H1 (cell line): ENCODE results near the gene PWP1. TPM values are rescaled to one million over a fixed set of nuclear protein-coding genes. Genes with fewer than 3 reads are reported as not detected.

Experiments
- CTCF ChIA-PET: fragments of 300-600 bp; sonication (Branson Sonifier 250); formaldehyde crosslinking; loops from one replicate; lab custom pipeline; 2021; ENCODE audit not compliant: partially characterized antibody; lab: Charles Lee
- POLR2A ChIA-PET: fragments of 300-600 bp; sonication (Branson Sonifier 250); formaldehyde crosslinking; loops from one replicate; lab custom pipeline; 2021; ENCODE audit warnings: inconsistent platforms; ENCODE audit not compliant: partially characterized antibody; lab: Charles Lee
- DNase-seq, 2 experiments: peaks; one replicate each; pipeline versions ENCODE4 v3.0.0 to v3.0.0-alpha.2; 2010 to 2022; ENCODE audit warnings: low spot score in 2 of 2, low read depth in 1 of 2, mixed read lengths in 1 of 2
- FAIRE-seq: peaks from 2 replicates; lab custom pipeline; 2011; peaks lifted over from hg19 to GRCh38; lab: Jason Lieb, UNC
- H2AFZ ChIP-seq: 2 replicates; pipeline ENCODE4 v1.8.1; 2012; ENCODE audit warnings: low read length, inconsistent platforms
- H2AK5ac ChIP-seq: 2 replicates; pipeline ENCODE4 v1.6.1; 2013; ENCODE audit warnings: low read depth, low read length
- H2BK120ac ChIP-seq: replicated peaks from 2 replicates; pipeline ENCODE3; 2013; ENCODE audit warnings: low read depth, low read length, inconsistent platforms
- H2BK12ac ChIP-seq: 2 replicates; pipeline ENCODE4 v1.6.1; 2013; ENCODE audit warnings: low read depth, low read length
- H2BK15ac ChIP-seq: 2 replicates; pipeline ENCODE4 v1.6.1; 2013; ENCODE audit warnings: low read length
- H2BK20ac ChIP-seq: 2 replicates; pipeline ENCODE4 v1.6.1; 2013; ENCODE audit warnings: low read length
- H2BK5ac ChIP-seq: 2 replicates; pipeline ENCODE4 v1.6.1; 2013; ENCODE audit warnings: low read depth, low read length
- H3K14ac ChIP-seq: 2 replicates; pipeline ENCODE4 v1.6.1; 2013; ENCODE audit warnings: inconsistent platforms; ENCODE audit not compliant: insufficient read length
- H3K18ac ChIP-seq: 2 replicates; pipeline ENCODE4 v1.6.1; 2013; ENCODE audit warnings: low read length; ENCODE audit errors: extremely low read depth
- H3K23ac ChIP-seq: 2 replicates; pipeline ENCODE4 v1.6.1; 2013; ENCODE audit warnings: inconsistent platforms; ENCODE audit not compliant: insufficient read length
- H3K23me2 ChIP-seq: 2 replicates; pipeline ENCODE4 v1.6.1; 2013; ENCODE audit warnings: low read depth, low read length
- H3K27ac ChIP-seq: 2 replicates; pipeline ENCODE4 v1.6.1; 2011; ENCODE audit warnings: low read depth, low read length, inconsistent platforms
- H3K27me3 ChIP-seq, 4 experiments: replicated peaks in 1 of 4; 1 replicate in 1 of 4; 2 replicates in 3 of 4; pipeline versions ENCODE4 v1.6.1 to v1.8.1; 2011 to 2013; ENCODE audit warnings: low read length in 3 of 4, mild to moderate bottlenecking in 3 of 4, inconsistent platforms in 2 of 4, mixed read lengths in 2 of 4, moderate library complexity in 1 of 4; ENCODE audit not compliant: control insufficient read depth in 3 of 4, insufficient read depth in 3 of 4; ENCODE audit errors: extremely low read depth in 1 of 4
- H3K36me3 ChIP-seq, 4 experiments: 2 replicates each; pipeline versions ENCODE4 v1.6.1 to v1.8.1; 2011 to 2013; ENCODE audit warnings: mild to moderate bottlenecking in 4 of 4, low read length in 3 of 4, moderate library complexity in 2 of 4, control low read depth in 1 of 4, inconsistent platforms in 1 of 4; ENCODE audit not compliant: insufficient read depth in 4 of 4, control insufficient read depth in 2 of 4
- H3K4ac ChIP-seq: replicated peaks from 2 replicates; pipeline ENCODE3; 2013; ENCODE audit warnings: low read length, low read depth, mixed read lengths, inconsistent platforms; ENCODE audit not compliant: insufficient read length
- H3K4me1 ChIP-seq, 4 experiments: replicated peaks in 1 of 4; 1 replicate in 1 of 4; 2 replicates in 3 of 4; pipeline versions ENCODE4 v1.6.1 to v1.8.1; 2011 to 2013; ENCODE audit warnings: low read length in 3 of 4, inconsistent platforms in 2 of 4, mixed read lengths in 1 of 4; ENCODE audit not compliant: insufficient read depth in 4 of 4, control insufficient read depth in 3 of 4
- H3K4me2 ChIP-seq, 2 experiments: 2 replicates each; pipeline versions ENCODE4 v1.6.1 to v1.8.1; 2011 to 2013; ENCODE audit warnings: low read depth in 2 of 2, low read length in 2 of 2, control low read depth in 1 of 2, inconsistent platforms in 1 of 2, mild to moderate bottlenecking in 1 of 2; ENCODE audit not compliant: insufficient read depth in 1 of 2
- H3K4me3 ChIP-seq, 4 experiments: fragments of 200-600, 300-600 bp in 1 of 4; sonication (generic), shearing (Covaris generic), sonication (Bioruptor Twin) in 1 of 4; 2 replicates each; pipeline versions ENCODE4 v1.5.1 to v1.8.1; 2011 to 2016; ENCODE audit warnings: low read length in 4 of 4, low read depth in 3 of 4, control low read depth in 2 of 4, inconsistent platforms in 2 of 4, mild to moderate bottlenecking in 2 of 4, mixed read lengths in 1 of 4, moderate library complexity in 1 of 4; ENCODE audit not compliant: insufficient read depth in 2 of 4; ENCODE audit errors: extremely low read depth in 1 of 4
- H3K56ac ChIP-seq: replicated peaks from 2 replicates; pipeline ENCODE3; 2013; ENCODE audit warnings: low read depth, mild to moderate bottlenecking, mixed read lengths, low read length, inconsistent platforms; ENCODE audit not compliant: insufficient read length
- H3K79me1 ChIP-seq: 2 replicates; pipeline ENCODE4 v1.6.1; 2013; ENCODE audit warnings: low read depth, low read length, control low read depth
- H3K79me2 ChIP-seq, 2 experiments: 2 replicates each; pipeline versions ENCODE4 v1.6.1 to v1.8.1; 2012 to 2013; ENCODE audit warnings: low read length in 2 of 2, mild to moderate bottlenecking in 2 of 2, inconsistent platforms in 1 of 2; ENCODE audit not compliant: insufficient read depth in 2 of 2, control insufficient read depth in 1 of 2
- H3K9ac ChIP-seq, 4 experiments: replicated peaks in 1 of 4; 1 replicate in 1 of 4; 2 replicates in 3 of 4; pipeline versions ENCODE4 v1.6.1 to v1.8.1; 2011 to 2013; ENCODE audit warnings: low read depth in 3 of 4, low read length in 3 of 4, control low read depth in 2 of 4, mild to moderate bottlenecking in 2 of 4, moderate library complexity in 2 of 4, inconsistent platforms in 1 of 4; ENCODE audit errors: extremely low read depth in 1 of 4
- H3K9me3 ChIP-seq, 2 experiments: 2 replicates each; pipeline versions ENCODE4 v1.6.1 to v1.8.1; 2012 to 2013; ENCODE audit warnings: mild to moderate bottlenecking in 2 of 2, moderate library complexity in 2 of 2, control low read depth in 1 of 2, inconsistent platforms in 1 of 2, low read depth in 1 of 2, low read length in 1 of 2, mixed read lengths in 1 of 2; ENCODE audit not compliant: insufficient read depth in 2 of 2
- H4K20me1 ChIP-seq, 2 experiments: replicated peaks in 1 of 2; 2 replicates each; pipeline versions ENCODE3 to v1.8.1; 2011 to 2013; ENCODE audit warnings: inconsistent platforms in 2 of 2, low read length in 2 of 2, mild to moderate bottlenecking in 1 of 2; ENCODE audit not compliant: insufficient read depth in 2 of 2, control insufficient read depth in 1 of 2
- H4K5ac ChIP-seq: 2 replicates; pipeline ENCODE4 v1.6.1; 2013; ENCODE audit warnings: low read length, low read depth, mixed read lengths, inconsistent platforms; ENCODE audit not compliant: insufficient read length
- H4K8ac ChIP-seq: 2 replicates; pipeline ENCODE4 v1.8.0; 2013; ENCODE audit warnings: mild to moderate bottlenecking, moderate library complexity, low read length, inconsistent platforms; ENCODE audit not compliant: insufficient read depth; ENCODE audit errors: extremely low read depth
- H4K91ac ChIP-seq: replicated peaks from 2 replicates; pipeline ENCODE3; 2013; ENCODE audit warnings: low read length, mixed read lengths, inconsistent platforms; ENCODE audit not compliant: insufficient read length
- ASH2L ChIP-seq: fragments of 200-600, 300-600 bp; sonication (generic); IDR thresholded peaks from one replicate; pipeline ENCODE4 v1.7.1; 2017; ENCODE audit warnings: low read length
- CREB1 ChIP-seq: IDR thresholded peaks from 2 replicates; pipeline ENCODE4 v1.6.1; 2012; ENCODE audit warnings: inconsistent platforms
- CTBP2 ChIP-seq: IDR thresholded peaks from 2 replicates; pipeline ENCODE4 v1.7.0; 2011; ENCODE audit warnings: borderline replicate concordance, mild to moderate bottlenecking, moderate library complexity, mixed read lengths, low read length; ENCODE audit not compliant: insufficient read depth, insufficient read length
- FOSL1 ChIP-seq: IDR thresholded peaks from 2 replicates; pipeline ENCODE4 v1.6.1; 2011; ENCODE audit warnings: mild to moderate bottlenecking, low read depth, low read length, moderate library complexity; ENCODE audit not compliant: insufficient read depth
- MAFK ChIP-seq: IDR thresholded peaks from 2 replicates; pipeline ENCODE4 v1.6.1; 2012; ENCODE audit warnings: low read depth, mild to moderate bottlenecking, improper control_type of control experiment, low read length
- NRF1 ChIP-seq: IDR thresholded peaks from 2 replicates; pipeline ENCODE4 v1.6.1; 2011; ENCODE audit warnings: mild to moderate bottlenecking, low read depth, low read length, improper control_type of control experiment
- POU5F1 ChIP-seq: IDR thresholded peaks from 2 replicates; pipeline ENCODE4 v1.6.1; 2011; ENCODE audit warnings: low read depth, mild to moderate bottlenecking, low read length, moderate library complexity
- RNF2 ChIP-seq: fragments of 200-900, 300-1000 bp; sonication (generic); IDR thresholded peaks from 2 replicates; pipeline ENCODE4 v1.7.1; 2016; ENCODE audit warnings: borderline replicate concordance, low read depth, mild to moderate bottlenecking, antibody characterized with exemption, low read length; ENCODE audit not compliant: poor library complexity, severe bottlenecking; ENCODE audit errors: missing control alignments
- RXRA ChIP-seq: IDR thresholded peaks from 2 replicates; pipeline ENCODE4 v1.6.1; 2011; ENCODE audit warnings: low read depth, mild to moderate bottlenecking, low read length, moderate library complexity; ENCODE audit not compliant: insufficient read depth
- SIN3A ChIP-seq, 2 experiments: IDR thresholded peaks in 1 of 2; conservative IDR thresholded peaks in 1 of 2; 2 replicates each; pipeline ENCODE4 v1.6.1; 2011 to 2012; ENCODE audit warnings: low read length in 2 of 2, improper control_type of control experiment in 1 of 2, low read depth in 1 of 2, mild to moderate bottlenecking in 1 of 2
- SP2 ChIP-seq: IDR thresholded peaks from 2 replicates; pipeline ENCODE4 v1.6.1; 2012; ENCODE audit warnings: mild to moderate bottlenecking, low read length, inconsistent platforms
- SUZ12 ChIP-seq: fragments of 200-600 bp; sonication (generic); IDR thresholded peaks from 2 replicates; pipeline ENCODE4 v1.6.1; 2012; ENCODE audit warnings: mild to moderate bottlenecking, inconsistent platforms, low read length, moderate library complexity, mixed read lengths
- TAF7 ChIP-seq: optimal IDR thresholded peaks from 2 replicates; pipeline ENCODE3; 2011; ENCODE audit warnings: low read depth, mild to moderate bottlenecking, inconsistent platforms, low read length, moderate library complexity, borderline replicate concordance
- TCF12 ChIP-seq: IDR thresholded peaks from 2 replicates; pipeline ENCODE4 v1.6.1; 2011; ENCODE audit warnings: low read depth, mild to moderate bottlenecking, low read length
- WGBS, 2 experiments: shearing (Covaris generic) in 1 of 2; methylation state at CpG; one replicate each; pipeline versions ENCODE4 v1.1.6 to v1.1.7; 2013 to 2015; ENCODE audit warnings: low lambda C conversion rate in 2 of 2, mixed read lengths in 2 of 2, inconsistent platforms in 1 of 2, low coverage in 1 of 2, missing lambda C conversion rate in 1 of 2; ENCODE audit not compliant: insufficient replicate concordance in 2 of 2, insufficient coverage in 1 of 2, insufficient read length in 1 of 2; ENCODE audit errors: extremely low coverage in 1 of 2, missing lambda C conversion rate in 1 of 2; 5-methylcytosine and 5-hydroxymethylcytosine counted together
- polyA plus RNA-seq, 7 experiments: library from polyadenylated mRNA; depleted of rRNA in 3 of 7; stranded (reverse) in 5 of 7; unstranded in 2 of 7; fragments of >200 nt in 5 of 7; fragments of 200-250 nt in 2 of 7; gene quantifications; 1 replicate in 5 of 7; 2 replicates in 1 of 7; 4 replicates in 1 of 7; pipeline versions ENCODE4 v1.2.1 to v1.2.3, GENCODE V29; 2011 to 2013; ENCODE audit warnings: missing spikeins in 2 of 7, mixed read lengths in 2 of 7
- total RNA-seq: library from RNA; stranded (reverse); fragmentation: NEBNext Ultra II Directional; extraction: Animal tissue kit (Norgen Biotek cat#: 25700); gene quantifications from 2 replicates; pipeline ENCODE4 v1.2.1, GENCODE V29; 2021

Gene PWP1
- total and polyA plus RNA-seq, 2 of the 8 experiments (the other 6 are each of a cell fraction or from before 2014, with no cell fraction given) = 57.8 to 78.5 TPM

- H3K18ac ChIP-seq = no peak overlapping the region
- no peak overlapping the region for H3K9ac ChIP-seq
- H3K4me3 ChIP-seq = no peak overlapping the region
- H2AK5ac ChIP-seq = peak overlapping the region; percentile 11; the same call in 1 of the 2 replicates
- no peak overlapping the region for H3K4me2 ChIP-seq
- no peak overlapping the region for H3K14ac ChIP-seq
- H3K36me3 ChIP-seq = no peaks in the 10 kb centered on the region
- no peak overlapping the region for H2BK120ac ChIP-seq
- WGBS, 2 experiments = 84% methylated on average over 6 of the region's 6 CpGs; no CpG with 5 or more reads in 1 of the 2 experiments
- no peaks in the 10 kb centered on the region for H3K23me2 ChIP-seq
- no peak overlapping the region for H2AFZ ChIP-seq
- 0 out of 2 replicates have a peak overlapping the region, but pooled peaks have one; percentile 8 for H2BK15ac ChIP-seq
- H3K79me1 ChIP-seq = no peaks in the 10 kb centered on the region
- H3K27ac ChIP-seq = no peak overlapping the region
- no peak for FAIRE-seq
- no peaks in the 10 kb centered on the region for H3K79me2 ChIP-seq
- H4K5ac ChIP-seq = no peak overlapping the region
- H3K27me3 ChIP-seq = no peaks in the 10 kb centered on the region
- CTCF ChIA-PET = interaction anchor here (0.6 to 0.7 kb wide), 2 partner anchors 9 to 11 kb away, joined by 3 to 6 read pairs; no protein-coding TSS in a partner anchor
- no peak overlapping the region for H2BK5ac ChIP-seq
- no peak overlapping the region for H3K56ac ChIP-seq
- H4K8ac ChIP-seq = no peak overlapping the region
- H4K20me1 ChIP-seq = no peaks in the 10 kb centered on the region
- H3K4ac ChIP-seq = peak overlapping the region; percentile 41
- no peak for DNase-seq
- POLR2A ChIA-PET = interaction anchor here (2.1 kb wide), 1 partner anchor 17 kb away, joined by 9 read pairs; no protein-coding TSS in a partner anchor
- H2BK20ac ChIP-seq = no peak overlapping the region
- H4K91ac ChIP-seq = no peak overlapping the region
- no peaks in the 10 kb centered on the region for H3K9me3 ChIP-seq
- no peak overlapping the region for H2BK12ac ChIP-seq
- H3K4me1 ChIP-seq = peaks cover 0 to 18% (median 6%) of the 10 kb centered on the region in 4 experiments; a peak in 5 of 7 replicates
- H3K23ac ChIP-seq = no peak overlapping the region
- TF ChIP-seq RXRA = no peak
- TF ChIP-seq CTBP2 = no peak
- no peak for TF ChIP-seq SUZ12
- no peak for TF ChIP-seq SP2
- TF ChIP-seq FOSL1 = no peak
- no peak for TF ChIP-seq SIN3A (conservative IDR thresholded peaks at IDR 0.05 in 1 of 2, IDR thresholded peaks at IDR 0.05 in 1 of 2; ENCODE audit: low read depth in 1 of 2, low read length in 2 of 2)
- TF ChIP-seq ASH2L = no peak
- no peak for TF ChIP-seq TCF12
- no peak for TF ChIP-seq RNF2
- TF ChIP-seq CREB1 = no peak
- no peak for TF ChIP-seq POU5F1
- TF ChIP-seq NRF1 = no peak
- TF ChIP-seq MAFK = no peak
- no peak for TF ChIP-seq TAF7
Observed at GRCh38 chr12:107662484-107662883, 23.1 kb upstream of the PWP1 start.
